ENCODE measurements around the gene CCR5.
A peak's percentile ranks its signal among the peaks of the same experiment; 100 is the strongest.

Gene CCR5

GRCh38 chr3:46359733-46360493 lies 10.8 kb upstream of the CCR5 start:
- DNase-seq = peak; percentile 36

- no peak for DNase-seq
These were observed 9.8 kb upstream of the CCR5 start for GRCh38 chr3:46360907-46361306.

GRCh38 chr3:46361408-46362283 lies 9.1 kb upstream of the CCR5 start:
- DNase-seq = peak; percentile 25

GRCh38 chr3:46365041-46365440 lies 5.7 kb upstream of the CCR5 start:
- DNase-seq = no peak

- no peak for DNase-seq
These were observed 4.8 kb upstream of the CCR5 start for GRCh38 chr3:46365737-46366524.

DNA sequence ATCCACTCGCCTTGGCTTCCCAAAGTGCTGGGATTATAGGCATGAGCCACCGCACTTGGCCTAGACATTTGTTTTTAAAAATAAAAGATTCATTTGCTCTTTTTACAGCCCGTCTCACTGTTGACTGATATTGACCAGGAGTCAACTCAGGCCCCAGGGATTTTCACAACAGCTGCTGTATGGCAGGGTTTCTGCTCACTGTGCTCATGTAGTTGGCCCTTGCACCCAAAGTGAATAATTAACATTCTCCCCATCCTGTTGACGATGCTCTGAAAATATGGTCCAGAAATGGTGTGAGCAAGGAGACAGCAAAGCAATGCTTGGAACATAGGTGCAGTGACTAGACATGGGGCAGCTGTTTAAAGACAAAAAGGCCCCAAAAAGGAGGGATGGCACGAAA lies 2.9 kb upstream of the CCR5 start:
- no peak for DNase-seq

DNA sequence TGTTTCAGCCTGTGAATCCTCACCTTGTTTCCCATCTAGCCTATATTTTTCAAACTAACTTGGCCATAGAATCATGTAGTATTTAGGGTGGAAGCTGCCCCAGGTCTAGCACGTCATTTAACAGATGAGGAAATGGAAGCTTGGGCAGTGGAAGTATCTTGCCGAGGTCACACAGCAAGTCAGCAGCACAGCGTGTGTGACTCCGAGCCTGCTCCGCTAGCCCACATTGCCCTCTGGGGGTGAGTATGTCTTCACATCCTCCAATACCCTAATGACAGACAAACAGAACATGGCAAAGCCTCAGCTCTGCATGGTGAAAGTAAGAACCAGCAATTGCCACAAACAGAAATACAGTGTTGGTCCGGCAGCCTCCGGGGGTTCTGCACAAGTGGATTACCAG lies 2.2 kb upstream of the CCR5 start:
- peak; percentile 76 for DNase-seq

GRCh38 chr3:46369151-46369550 lies 1.6 kb upstream of the CCR5 start:
- DNase-seq = no peak

GRCh38 chr3:46369675-46370132 lies 1.0 kb upstream of the CCR5 start:
- DNase-seq = no peak

GRCh38 chr3:46371519-46372340 lies 984 bp downstream of the CCR5 start:
- DNase-seq = no peak

GRCh38 chr3:46372492-46373359 lies 2.0 kb downstream of the CCR5 start:
- DNase-seq = no peak

DNA sequence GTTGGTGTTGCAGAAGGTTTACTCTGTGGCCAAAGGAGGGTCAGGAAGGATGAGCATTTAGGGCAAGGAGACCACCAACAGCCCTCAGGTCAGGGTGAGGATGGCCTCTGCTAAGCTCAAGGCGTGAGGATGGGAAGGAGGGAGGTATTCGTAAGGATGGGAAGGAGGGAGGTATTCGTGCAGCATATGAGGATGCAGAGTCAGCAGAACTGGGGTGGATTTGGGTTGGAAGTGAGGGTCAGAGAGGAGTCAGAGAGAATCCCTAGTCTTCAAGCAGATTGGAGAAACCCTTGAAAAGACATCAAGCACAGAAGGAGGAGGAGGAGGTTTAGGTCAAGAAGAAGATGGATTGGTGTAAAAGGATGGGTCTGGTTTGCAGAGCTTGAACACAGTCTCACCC lies 4.0 kb downstream of the CCR5 start:
- no peak for DNase-seq

DNA sequence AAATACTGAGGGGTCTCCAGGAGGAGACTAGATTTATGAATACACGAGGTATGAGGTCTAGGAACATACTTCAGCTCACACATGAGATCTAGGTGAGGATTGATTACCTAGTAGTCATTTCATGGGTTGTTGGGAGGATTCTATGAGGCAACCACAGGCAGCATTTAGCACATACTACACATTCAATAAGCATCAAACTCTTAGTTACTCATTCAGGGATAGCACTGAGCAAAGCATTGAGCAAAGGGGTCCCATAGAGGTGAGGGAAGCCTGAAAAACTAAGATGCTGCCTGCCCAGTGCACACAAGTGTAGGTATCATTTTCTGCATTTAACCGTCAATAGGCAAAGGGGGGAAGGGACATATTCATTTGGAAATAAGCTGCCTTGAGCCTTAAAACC lies 4.5 kb downstream of the CCR5 start:
- no peak for DNase-seq

DNA sequence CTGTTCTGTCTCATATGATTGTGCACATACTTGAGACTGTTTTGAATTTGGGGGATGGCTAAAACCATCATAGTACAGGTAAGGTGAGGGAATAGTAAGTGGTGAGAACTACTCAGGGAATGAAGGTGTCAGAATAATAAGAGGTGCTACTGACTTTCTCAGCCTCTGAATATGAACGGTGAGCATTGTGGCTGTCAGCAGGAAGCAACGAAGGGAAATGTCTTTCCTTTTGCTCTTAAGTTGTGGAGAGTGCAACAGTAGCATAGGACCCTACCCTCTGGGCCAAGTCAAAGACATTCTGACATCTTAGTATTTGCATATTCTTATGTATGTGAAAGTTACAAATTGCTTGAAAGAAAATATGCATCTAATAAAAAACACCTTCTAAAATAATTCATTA lies 5.1 kb downstream of the CCR5 start:
- no peak for DNase-seq

- peak; percentile 71 for DNase-seq
These were observed 7.7 kb downstream of the CCR5 start for GRCh38 chr3:46378426-46378942.

GRCh38 chr3:46380471-46381221 lies 9.9 kb downstream of the CCR5 start:
- no peak for DNase-seq

- DNase-seq = no peak
These were observed 10.9 kb downstream of the CCR5 start for GRCh38 chr3:46381625-46382024.

- no peak for DNase-seq
These were observed 12.6 kb downstream of the CCR5 start for GRCh38 chr3:46383211-46383950.

- no peak for DNase-seq
These were observed 13.2 kb downstream of the CCR5 start for GRCh38 chr3:46383951-46384330.

DNA sequence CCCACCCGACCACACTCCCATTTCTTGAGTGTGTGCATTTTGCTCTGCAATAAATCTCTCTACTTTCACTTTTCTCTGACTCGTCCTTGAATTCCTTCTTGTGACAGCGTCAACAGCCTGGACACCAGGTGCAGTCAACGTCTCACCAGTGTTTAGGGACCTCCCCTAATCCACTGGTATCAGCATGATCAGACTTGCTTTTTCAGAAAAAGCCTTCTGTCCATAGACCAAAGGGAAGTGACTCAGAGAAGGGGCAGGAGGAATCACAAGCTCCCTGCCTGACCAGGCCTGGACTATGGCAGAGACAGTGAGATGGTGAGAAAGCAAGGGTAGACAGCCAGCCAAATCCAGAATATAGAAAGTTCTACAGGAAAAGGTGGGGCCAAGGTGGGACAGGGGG lies 15.5 kb downstream of the CCR5 start:
- no peak for DNase-seq

Data from CD4-positive, alpha-beta T cell treated with Interleukin-6 for 4 hours (primary cell).